GM19043 (cell line): ENCODE data around the gene NAA60.

ENCODE experiments used
- ATAC-seq: cut with Tn5 transposase; IDR thresholded peaks from one replicate; pipeline ENCODE4 v1.9.1; 2021; ENCODE audit warnings: low read depth; ENCODE audit not compliant: unreplicated experiment

Gene NAA60

GRCh38 chr16:3443108-3444031 lies at the start of gene NAA60, which contains the start of gene ZNF597:
NAA60 (plus strand) TSS chr16:3443680; CDS start chr16:3476228, 32,548 bp downstream.
ZNF597 (minus strand) TSS chr16:3443504; CDS start chr16:3443153, 351 bp downstream.
- peak; percentile 82 for ATAC-seq

- ATAC-seq = peak; percentile 11
These were observed 43.1 kb upstream of the NAA60 start for GRCh38 chr16:3400446-3400778.

- ATAC-seq = peak; percentile 99
These were observed 42.4 kb upstream of the NAA60 start, which contains the start of the genes ZNF174 and ZSCAN32 for GRCh38 chr16:3400779-3401688. ZNF174 (plus strand) TSS chr16:3401215; CDS start chr16:3402005, 790 bp downstream. ZSCAN32 (minus strand) TSS chr16:3401004; CDS start chr16:3397557, 3,447 bp downstream.

- ATAC-seq = no peak
These were observed 41.6 kb upstream of the NAA60 start for GRCh38 chr16:3401719-3402397.

DNA sequence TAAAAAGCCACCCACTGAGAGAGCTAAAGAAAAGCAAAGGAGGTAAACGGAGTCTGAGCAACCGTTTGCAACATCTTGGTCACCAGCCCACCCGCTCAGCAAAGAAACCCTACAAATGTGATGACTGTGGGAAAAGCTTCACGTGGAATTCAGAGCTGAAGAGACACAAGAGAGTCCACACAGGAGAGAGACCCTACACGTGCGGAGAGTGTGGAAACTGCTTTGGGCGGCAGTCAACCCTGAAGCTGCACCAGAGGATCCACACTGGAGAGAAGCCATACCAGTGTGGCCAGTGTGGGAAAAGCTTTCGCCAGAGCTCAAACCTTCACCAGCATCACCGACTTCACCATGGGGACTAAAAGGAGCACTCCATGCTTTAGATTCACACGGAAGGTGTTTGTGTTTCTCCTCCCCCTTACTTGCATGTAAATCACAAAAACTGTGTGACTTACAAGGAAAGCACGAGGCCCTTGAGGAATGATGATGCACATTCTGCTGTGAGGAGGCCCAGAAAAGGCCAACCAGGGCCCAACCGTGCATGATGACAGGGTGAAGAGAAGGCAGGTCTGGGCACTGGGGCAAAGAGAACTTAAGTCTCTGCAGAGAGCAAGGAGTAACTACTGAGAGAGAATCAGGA lies 34.8 kb upstream of the NAA60 start:
- no peak for ATAC-seq

GRCh38 chr16:3413730-3414379 lies 29.6 kb upstream of the NAA60 start:
- ATAC-seq = no peak

DNA sequence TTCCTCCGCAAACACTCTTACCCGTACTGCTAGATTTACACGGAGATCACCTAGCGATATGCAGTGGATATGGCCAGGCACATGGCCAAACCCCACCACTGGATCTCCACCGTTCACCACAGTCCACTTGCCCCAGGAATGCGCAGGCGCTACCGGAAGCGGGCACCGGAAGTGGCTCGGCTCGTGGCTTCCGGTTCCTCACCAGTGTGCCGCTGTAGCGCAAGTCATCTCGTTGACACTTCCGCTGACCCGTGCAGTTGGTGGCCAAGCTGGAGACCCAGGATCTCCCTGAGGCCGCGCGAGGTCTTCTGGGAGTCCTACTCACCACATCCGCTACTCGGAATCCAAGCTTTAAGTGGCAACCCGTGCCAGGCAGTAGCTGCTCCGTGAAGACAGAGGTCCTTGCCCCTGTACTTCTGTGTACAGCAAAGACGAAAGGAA lies 11.7 kb upstream of the NAA60 start:
- ATAC-seq = no peak

DNA sequence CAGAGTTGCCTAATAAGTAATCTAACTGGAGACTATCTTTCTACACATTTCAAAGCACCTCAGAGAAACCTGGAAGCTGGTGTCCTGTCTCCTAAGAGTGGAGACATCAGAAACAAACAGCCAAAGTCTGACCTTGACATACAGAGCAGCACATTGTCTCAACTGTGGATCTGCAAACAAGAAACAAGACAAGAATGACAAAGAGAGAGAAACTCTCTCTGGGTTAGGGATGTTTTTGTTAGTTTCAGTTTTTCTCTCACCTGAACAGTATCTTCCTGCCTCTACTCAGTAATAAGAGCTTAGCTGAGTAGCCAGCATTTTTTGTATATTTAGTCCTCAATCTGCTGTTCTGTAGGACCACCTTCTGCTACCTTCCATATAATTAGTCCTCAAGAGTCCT lies 9.1 kb upstream of the NAA60 start:
- no peak for ATAC-seq

DNA sequence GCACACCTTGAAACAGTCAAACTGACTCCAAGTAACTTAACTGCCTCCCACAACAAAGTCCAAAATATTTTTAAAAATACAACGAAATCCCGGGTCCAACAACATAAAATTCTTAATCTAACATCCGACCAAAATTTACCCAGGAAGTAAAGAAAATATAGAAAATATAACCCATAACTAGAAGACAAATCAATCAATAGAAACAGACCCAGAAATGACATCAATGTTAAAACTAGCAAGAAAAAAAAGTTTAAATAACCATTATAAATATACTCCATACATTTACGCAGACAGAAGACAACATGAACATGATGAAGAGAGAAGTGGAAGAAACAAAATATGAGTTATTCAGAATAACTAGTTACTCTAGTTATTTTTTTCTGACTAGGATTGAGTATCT lies 3.8 kb upstream of the NAA60 start:
- ATAC-seq = no peak

DNA sequence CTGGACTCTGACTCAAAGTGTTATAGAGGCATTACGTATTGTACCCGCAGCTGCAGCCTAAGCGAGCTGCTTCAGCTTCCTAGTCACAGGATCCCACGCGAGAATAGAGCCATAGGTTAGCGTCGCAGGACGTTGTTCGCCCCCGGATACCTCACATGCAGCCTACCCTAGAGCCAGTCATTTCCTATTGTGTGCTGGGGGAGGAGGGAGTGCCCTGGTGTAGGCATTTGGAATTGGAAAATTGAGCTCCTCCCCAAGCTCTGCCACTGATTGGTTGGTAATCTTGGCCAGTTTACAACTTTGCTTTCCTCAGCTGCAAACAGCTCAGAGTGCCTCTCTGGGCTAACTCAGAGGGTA lies 530 bp downstream of the NAA60 start:
- no peak for ATAC-seq

GRCh38 chr16:3454093-3454492 lies 10.6 kb downstream of the NAA60 start:
- ATAC-seq = no peak

GRCh38 chr16:3454631-3455147 lies 11.2 kb downstream of the NAA60 start:
- no peak for ATAC-seq

- ATAC-seq = peak; percentile 69
These were observed 14.2 kb downstream of the NAA60 start for GRCh38 chr16:3457434-3458252.

GRCh38 chr16:3458278-3458851 lies 14.9 kb downstream of the NAA60 start:
- no peak for ATAC-seq

- no peak for ATAC-seq
These were observed 15.4 kb downstream of the NAA60 start for GRCh38 chr16:3458852-3459361.

GRCh38 chr16:3459401-3460090 lies 16.1 kb downstream of the NAA60 start:
- ATAC-seq = no peak

DNA sequence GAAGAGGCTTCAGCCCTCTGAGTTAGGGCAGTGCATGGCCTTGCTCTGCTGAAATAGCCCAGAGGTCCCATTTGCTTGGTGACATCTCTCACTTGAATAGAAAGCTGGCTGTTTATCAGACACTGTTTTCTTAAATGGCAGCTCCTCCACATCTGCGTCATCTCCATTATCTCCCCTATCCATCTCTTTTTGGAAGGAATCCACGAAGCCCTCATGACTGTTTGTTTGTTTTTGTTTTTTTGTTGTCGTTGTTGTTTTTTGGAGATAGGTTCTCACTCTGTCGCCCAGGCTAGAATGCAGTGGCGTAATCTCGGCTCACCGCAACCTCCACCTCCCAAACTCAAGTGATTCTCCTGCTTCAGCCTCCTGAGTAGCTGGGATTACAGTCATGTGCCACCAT lies 16.6 kb downstream of the NAA60 start:
- no peak for ATAC-seq
